B cell (primary cell): Measurements from ENCODE around the gene ARFGAP2. TPM values are rescaled to one million over a fixed set of nuclear protein-coding genes. Genes with fewer than 3 reads are reported as not detected.

ENCODE experiments used
- ATAC-seq: fragments of 200-7000 bp; cut with Tn5 transposase; one replicate; pipeline ENCODE4 v1.10.0; 2021; ENCODE audit warnings: low read depth, mild to moderate bottlenecking, moderate number of reproducible peaks, moderate library complexity
- CTCF ChIA-PET: fragments of 350-600 bp; sonication (Branson Sonifier 250); formaldehyde crosslinking; loops from one replicate; lab custom pipeline; 2021; ENCODE audit warnings: antibody characterized with exemption, inconsistent platforms; lab: Charles Lee
- POLR2A ChIA-PET: fragments of 350-600 bp; sonication (Branson Sonifier 250); formaldehyde crosslinking; loops from one replicate; lab custom pipeline; 2021; ENCODE audit warnings: antibody characterized with exemption; lab: Charles Lee
- DNase-seq: peaks from one replicate; pipeline ENCODE4 v3.0.0; 2013
- H2AFZ ChIP-seq: 2 replicates; pipeline ENCODE4 v1.6.1; 2012; ENCODE audit warnings: mild to moderate bottlenecking, low read depth, low read length; ENCODE audit not compliant: insufficient read depth, poor library complexity, severe bottlenecking
- H3K27ac ChIP-seq, 2 donors: 1 replicate in 1 of 2; 2 replicates in 1 of 2; pipeline ENCODE4 v1.5.1; 2012 to 2013; ENCODE audit warnings: low read length in 2 of 2, mild to moderate bottlenecking in 2 of 2, moderate library complexity in 1 of 2
- H3K27me3 ChIP-seq, 4 experiments: fragments of 200-600 bp in 1 of 4; sonication (generic) in 1 of 4; replicated peaks in 1 of 4; 1 replicate in 2 of 4; 2 replicates in 2 of 4; pipeline versions ENCODE4 v1.6.1 to v1.7.0; 2013 to 2016; ENCODE audit warnings: low read length in 3 of 4, mild to moderate bottlenecking in 2 of 4, mixed read lengths in 1 of 4, moderate library complexity in 1 of 4; ENCODE audit not compliant: insufficient read depth in 4 of 4, control insufficient read depth in 3 of 4; ENCODE audit errors: control extremely low read depth in 1 of 4
- H3K36me3 ChIP-seq, 2 experiments: replicated peaks in 1 of 2; 1 replicate in 1 of 2; 2 replicates in 1 of 2; pipeline versions ENCODE4 v1.6.1 to v1.7.1; 2013; ENCODE audit warnings: low read length in 1 of 2; ENCODE audit not compliant: insufficient read depth in 2 of 2, control insufficient read depth in 1 of 2; ENCODE audit errors: control extremely low read depth in 1 of 2, extremely low read depth in 1 of 2
- H3K4me1 ChIP-seq, 2 donors: fragments of 200-600 bp in 1 of 2; sonication (generic) in 1 of 2; 1 replicate in 1 of 2; 2 replicates in 1 of 2; pipeline versions ENCODE4 v1.5.1 to v1.6.1; 2013 to 2017; ENCODE audit warnings: low read length in 2 of 2; ENCODE audit not compliant: control insufficient read depth in 2 of 2, insufficient read depth in 2 of 2
- H3K4me2 ChIP-seq: replicated peaks from 2 replicates; pipeline ENCODE3; 2012; ENCODE audit warnings: mild to moderate bottlenecking, low read depth, low read length; ENCODE audit not compliant: poor library complexity, severe bottlenecking
- H3K4me3 ChIP-seq, 5 experiments: fragments of 200-600 bp in 1 of 5; sonication (generic) in 1 of 5; 1 replicate in 3 of 5; 2 replicates in 2 of 5; pipeline versions ENCODE4 v1.5.1 to v1.7.0; 2011 to 2016; ENCODE audit warnings: low read length in 4 of 5, mild to moderate bottlenecking in 4 of 5, low read depth in 2 of 5, control low read depth in 1 of 5, moderate library complexity in 1 of 5; ENCODE audit not compliant: insufficient read depth in 1 of 5; ENCODE audit errors: control extremely low read depth in 1 of 5, extremely low read depth in 1 of 5
- H3K79me2 ChIP-seq: fragments of 200-600 bp; sonication (generic); one replicate; pipeline ENCODE4 v1.6.0; 2016; ENCODE audit warnings: low read length; ENCODE audit not compliant: control insufficient read depth, insufficient read depth
- H3K9ac ChIP-seq: fragments of 200-600 bp; sonication (generic); 2 replicates; pipeline ENCODE4 v1.6.1; 2017; ENCODE audit warnings: mild to moderate bottlenecking, low read length, moderate library complexity
- H3K9me3 ChIP-seq, 3 donors: one replicate each; pipeline versions ENCODE4 v1.6.1 to v1.7.1; 2013; ENCODE audit warnings: low read length in 2 of 3; ENCODE audit not compliant: control insufficient read depth in 2 of 3, insufficient read depth in 1 of 3; ENCODE audit errors: control extremely low read depth in 1 of 3
- H4K20me1 ChIP-seq: 2 replicates; pipeline ENCODE4 v1.6.0; 2012; ENCODE audit warnings: mild to moderate bottlenecking, low read length; ENCODE audit not compliant: insufficient read depth, control insufficient read depth, poor library complexity, severe bottlenecking
- H3K27ac Mint-ChIP-seq: one replicate; pipeline ENCODE4 v1.8.0; 2021; ENCODE audit warnings: mixed read lengths
- H3K27me3 Mint-ChIP-seq: one replicate; pipeline ENCODE4 v1.8.0; 2021; ENCODE audit warnings: mixed read lengths
- H3K4me1 Mint-ChIP-seq: one replicate; pipeline ENCODE4 v1.8.0; 2021; ENCODE audit warnings: mixed read lengths
- H3K4me3 Mint-ChIP-seq: one replicate; pipeline ENCODE4 v1.8.0; 2021; ENCODE audit warnings: mixed read lengths
- H3K9me3 Mint-ChIP-seq: one replicate; pipeline ENCODE4 v1.8.0; 2022; ENCODE audit warnings: mixed read lengths; ENCODE audit not compliant: insufficient read depth
- EZH2 ChIP-seq: IDR thresholded peaks from 2 replicates; pipeline ENCODE4 v1.6.1; 2012; ENCODE audit warnings: borderline replicate concordance, low read depth, mild to moderate bottlenecking, moderate library complexity, low read length; ENCODE audit not compliant: insufficient read depth, poor library complexity, severe bottlenecking
- WGBS: methylation state at CpG from one replicate; pipeline ENCODE4 v1.1.5; 2013; ENCODE audit warnings: missing lambda C conversion rate; ENCODE audit not compliant: insufficient coverage; 5-methylcytosine and 5-hydroxymethylcytosine counted together
- intact Hi-C: fragments of 100-400 bp; cut with micrococcal nuclease; formaldehyde crosslinking; loops from one replicate; pipeline ENCODE4 v1.10.0; 2022
- polyA plus RNA-seq: library from polyadenylated mRNA; depleted of rRNA; stranded (reverse); fragments of >200 nt; gene quantifications from 2 replicates; pipeline ENCODE4 v1.2.3, GENCODE V29; 2012
- total RNA-seq, 2 donors: library from RNA; stranded (reverse); fragments of 120-200 nt in 1 of 2; gene quantifications; 1 replicate in 1 of 2; 2 replicates in 1 of 2; pipeline versions ENCODE4 v1.2.3 to v1.2.4, GENCODE V29; 2013 to 2022
- TF ChIP-seq, protein P1 (sequence below): fragments of 200-600 bp; IDR thresholded peaks from one replicate; pipeline ENCODE4 v1.8.0; 2022; ENCODE audit warnings: antibody characterized with exemption, mild to moderate bottlenecking

The ARFGAP2 gene
- total and polyA plus RNA-seq, 2 donors (not counting 1 experiment from before 2014, with no cell fraction given): 141 to 200 TPM

DNA sequence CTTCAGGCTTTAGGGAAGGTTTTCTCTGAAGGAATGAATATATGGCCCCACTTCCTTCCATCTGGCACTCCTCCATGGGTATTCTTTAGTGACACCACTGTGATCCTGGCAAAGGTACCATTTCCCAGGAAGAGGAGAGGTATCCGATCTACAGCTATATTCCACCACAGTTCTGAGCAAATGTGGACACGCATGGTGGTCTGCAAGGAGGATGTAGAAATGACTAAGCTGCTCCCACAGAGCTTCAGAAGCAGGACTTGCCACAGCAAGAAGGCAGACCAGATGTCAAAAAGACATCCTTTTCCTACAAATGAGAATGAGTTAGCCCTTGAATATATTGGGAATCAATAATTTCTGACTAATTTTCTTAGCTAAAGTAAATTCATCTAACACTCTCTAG is 45.5 kb downstream of the ARFGAP2 start:
- no peaks in the 10 kb centered on the region for H3K9me3 ChIP-seq
- no peaks in the 10 kb centered on the region for H4K20me1 ChIP-seq
- H3K27ac Mint-ChIP-seq: no peak overlapping the region
- no peak overlapping the region for H3K4me3 Mint-ChIP-seq
- no peaks in the 10 kb centered on the region for H3K4me1 ChIP-seq
- no peaks in the 10 kb centered on the region for H3K36me3 ChIP-seq
- TF ChIP-seq EZH2: no peak
- TF ChIP-seq, protein P1, sequence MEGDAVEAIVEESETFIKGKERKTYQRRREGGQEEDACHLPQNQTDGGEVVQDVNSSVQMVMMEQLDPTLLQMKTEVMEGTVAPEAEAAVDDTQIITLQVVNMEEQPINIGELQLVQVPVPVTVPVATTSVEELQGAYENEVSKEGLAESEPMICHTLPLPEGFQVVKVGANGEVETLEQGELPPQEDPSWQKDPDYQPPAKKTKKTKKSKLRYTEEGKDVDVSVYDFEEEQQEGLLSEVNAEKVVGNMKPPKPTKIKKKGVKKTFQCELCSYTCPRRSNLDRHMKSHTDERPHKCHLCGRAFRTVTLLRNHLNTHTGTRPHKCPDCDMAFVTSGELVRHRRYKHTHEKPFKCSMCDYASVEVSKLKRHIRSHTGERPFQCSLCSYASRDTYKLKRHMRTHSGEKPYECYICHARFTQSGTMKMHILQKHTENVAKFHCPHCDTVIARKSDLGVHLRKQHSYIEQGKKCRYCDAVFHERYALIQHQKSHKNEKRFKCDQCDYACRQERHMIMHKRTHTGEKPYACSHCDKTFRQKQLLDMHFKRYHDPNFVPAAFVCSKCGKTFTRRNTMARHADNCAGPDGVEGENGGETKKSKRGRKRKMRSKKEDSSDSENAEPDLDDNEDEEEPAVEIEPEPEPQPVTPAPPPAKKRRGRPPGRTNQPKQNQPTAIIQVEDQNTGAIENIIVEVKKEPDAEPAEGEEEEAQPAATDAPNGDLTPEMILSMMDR: no peak
- intact Hi-C loops: no loop called here
- no peaks in the 10 kb centered on the region for H3K79me2 ChIP-seq
- no peak overlapping the region for H3K4me2 ChIP-seq
- H3K27ac ChIP-seq: no peak overlapping the region
- POLR2A ChIA-PET: no interaction called here
- no CpG with 5 or more reads among the region's 2 CpGs for WGBS
- ATAC-seq (no peak), DNase-seq (no peak)
- CTCF ChIA-PET: interaction anchor here (0.6 to 1.5 kb wide), 3 partner anchors 21 to 296 kb away, joined by 3 to 6 read pairs (median 3); no protein-coding TSS in a partner anchor
- H3K9me3 Mint-ChIP-seq: no peaks in the 10 kb centered on the region
- no peak overlapping the region for H2AFZ ChIP-seq
- H3K4me3 ChIP-seq: no peak overlapping the region
- no peaks in the 10 kb centered on the region for H3K4me1 Mint-ChIP-seq
- no peak overlapping the region for H3K9ac ChIP-seq
- H3K27me3 ChIP-seq: no peaks in the 10 kb centered on the region
- H3K27me3 Mint-ChIP-seq: no peaks in the 10 kb centered on the region

DNA sequence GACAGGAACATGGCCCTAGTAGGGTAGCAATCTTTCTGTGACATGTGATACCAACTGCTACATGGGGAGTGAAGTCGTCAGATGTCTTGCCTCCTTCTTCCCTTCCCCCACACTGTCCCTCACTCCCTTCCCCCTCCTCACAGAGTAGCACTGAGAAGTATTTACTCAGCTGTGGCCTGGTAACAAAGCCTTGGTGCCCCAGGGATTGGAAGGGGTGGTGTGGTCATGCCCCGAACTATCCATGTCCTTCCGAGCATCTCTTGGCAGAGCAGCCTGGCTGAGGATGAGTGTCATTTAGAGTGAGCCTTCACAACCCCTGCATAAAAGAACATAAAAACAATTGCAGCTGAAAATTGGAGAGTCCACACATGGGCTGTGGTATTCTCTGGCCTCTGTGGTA is 46.1 kb downstream of the ARFGAP2 start:
- POLR2A ChIA-PET: no interaction called here
- Histone ChIP-seq H3K4me3 (no peak overlapping the region), H3K9ac (no peak overlapping the region), H3K36me3 (no peaks in the 10 kb centered on the region), H4K20me1 (no peaks in the 10 kb centered on the region), H3K27ac (no peak overlapping the region), H2AFZ (no peak overlapping the region), H3K79me2 (no peaks in the 10 kb centered on the region), H3K27me3 (no peaks in the 10 kb centered on the region), H3K4me2 (no peak overlapping the region), H3K9me3 (no peaks in the 10 kb centered on the region), H3K4me1 (no peaks in the 10 kb centered on the region)
- no peak for ATAC-seq
- H3K4me1 Mint-ChIP-seq: no peaks in the 10 kb centered on the region
- CTCF ChIA-PET: no interaction called here
- no peak for DNase-seq
- H3K27me3 Mint-ChIP-seq: no peaks in the 10 kb centered on the region
- TF ChIP-seq, protein P1: no peak
- no peak for TF ChIP-seq EZH2
- H3K27ac Mint-ChIP-seq: no peak overlapping the region
- H3K9me3 Mint-ChIP-seq: no peaks in the 10 kb centered on the region
- H3K4me3 Mint-ChIP-seq: no peak overlapping the region
- intact Hi-C loops: no loop called here
- no CpG with 5 or more reads among the region's 3 CpGs for WGBS
